Astrocyte (in vitro differentiated cells and primary cell): Measurements from ENCODE around the gene SMIM44. TPM values are rescaled to one million over a fixed set of nuclear protein-coding genes. Genes with fewer than 3 reads are reported as not detected.

Experiments
- DNase-seq: peaks from one replicate; pipeline ENCODE4 v3.0.0-alpha.2; 2010; ENCODE audit warnings: low read depth
- FAIRE-seq: peaks from 2 replicates; lab custom pipeline; 2011; peaks lifted over from hg19 to GRCh38; lab: Jason Lieb, UNC
- H2AFZ ChIP-seq: 2 replicates; pipeline ENCODE4 v1.6.0; 2012; ENCODE audit warnings: low read depth, low read length, inconsistent platforms
- H3K27ac ChIP-seq: 2 replicates; pipeline ENCODE4 v1.5.1; 2011; ENCODE audit warnings: low read depth, low read length, inconsistent platforms
- H3K27me3 ChIP-seq: 2 replicates; pipeline ENCODE4 v1.6.0; 2011; ENCODE audit warnings: low read length, inconsistent platforms; ENCODE audit not compliant: insufficient read depth
- H3K36me3 ChIP-seq: 2 replicates; pipeline ENCODE4 v1.5.1; 2011; ENCODE audit warnings: low read length, inconsistent platforms; ENCODE audit not compliant: insufficient read depth
- H3K4me1 ChIP-seq: 2 replicates; pipeline ENCODE4 v1.5.1; 2011; ENCODE audit warnings: low read length, inconsistent platforms; ENCODE audit not compliant: insufficient read depth
- H3K4me2 ChIP-seq: 2 replicates; pipeline ENCODE4 v1.6.0; 2012; ENCODE audit warnings: low read length, inconsistent platforms
- H3K4me3 ChIP-seq: 2 replicates; pipeline ENCODE4 v1.5.1; 2011; ENCODE audit warnings: low read depth, mild to moderate bottlenecking, low read length, inconsistent platforms; ENCODE audit not compliant: insufficient read depth
- H3K79me2 ChIP-seq: 2 replicates; pipeline ENCODE4 v1.6.0; 2012; ENCODE audit warnings: mild to moderate bottlenecking, low read length, inconsistent platforms; ENCODE audit not compliant: insufficient read depth
- H3K9ac ChIP-seq: 2 replicates; pipeline ENCODE4 v1.6.0; 2012; ENCODE audit warnings: mild to moderate bottlenecking, low read length, inconsistent platforms
- H3K9me3 ChIP-seq: 2 replicates; pipeline ENCODE4 v1.5.1; 2012; ENCODE audit warnings: low read depth, mild to moderate bottlenecking, low read length, inconsistent platforms; ENCODE audit not compliant: insufficient read depth
- H4K20me1 ChIP-seq: 2 replicates; pipeline ENCODE4 v1.6.0; 2012; ENCODE audit warnings: low read length, inconsistent platforms; ENCODE audit not compliant: insufficient read depth
- H3K27ac Mint-ChIP-seq: one replicate; pipeline ENCODE4 v1.8.0; 2021; ENCODE audit warnings: mild to moderate bottlenecking, mixed read lengths; ENCODE audit not compliant: unreplicated experiment
- H3K27me3 Mint-ChIP-seq: one replicate; pipeline ENCODE4 v1.8.0; 2021; ENCODE audit warnings: low read depth, mixed read lengths; ENCODE audit not compliant: unreplicated experiment
- H3K36me3 Mint-ChIP-seq: one replicate; pipeline ENCODE4 v1.8.0; 2021; ENCODE audit warnings: low read depth, mixed read lengths; ENCODE audit not compliant: unreplicated experiment
- H3K4me1 Mint-ChIP-seq: one replicate; pipeline ENCODE4 v1.8.0; 2021; ENCODE audit warnings: low read depth, mixed read lengths; ENCODE audit not compliant: unreplicated experiment
- H3K4me3 Mint-ChIP-seq: one replicate; pipeline ENCODE4 v1.8.0; 2021; ENCODE audit warnings: mild to moderate bottlenecking, moderate library complexity, mixed read lengths; ENCODE audit not compliant: unreplicated experiment
- H3K9me3 Mint-ChIP-seq: one replicate; pipeline ENCODE4 v1.8.0; 2021; ENCODE audit warnings: mild to moderate bottlenecking, mixed read lengths; ENCODE audit not compliant: unreplicated experiment
- CTCF ChIP-seq: IDR thresholded peaks from 2 replicates; pipeline ENCODE4 v1.5.1; 2011; ENCODE audit warnings: low read depth, mild to moderate bottlenecking, inconsistent platforms, low read length, moderate library complexity; ENCODE audit not compliant: insufficient read depth
- EZH2 ChIP-seq: IDR thresholded peaks from 2 replicates; pipeline ENCODE4 v1.6.1; 2012; ENCODE audit warnings: mild to moderate bottlenecking, low read length, inconsistent platforms; ENCODE audit not compliant: insufficient read depth
- total RNA-seq: library from RNA; stranded (reverse); gene quantifications from 2 replicates; pipeline ENCODE4 v1.2.1, GENCODE V29; 2021

Gene SMIM44
- total RNA-seq, 1 donor from 2014 or later = not detected

- no peak overlapping the region for H3K27ac Mint-ChIP-seq
Measured at GRCh38 chr19:3441986-3442329, 41.3 kb downstream of the SMIM44 start.

GRCh38 chr19:3441089-3441985 lies 41.9 kb downstream of the SMIM44 start:
- Mint-ChIP-seq H3K4me3 (no peak overlapping the region), H3K27ac (no peak overlapping the region), H3K36me3 (peaks cover 9% of the 10 kb centered on the region), H3K4me1 (peaks cover 10% of the 10 kb centered on the region), H3K9me3 (peaks cover 1% of the 10 kb centered on the region), H3K27me3 (no peaks in the 10 kb centered on the region)
- DNase-seq (no peak), FAIRE-seq (no peak)
- Histone ChIP-seq H3K4me1 (peaks cover 10% of the 10 kb centered on the region), H3K4me3 (no peak overlapping the region), H3K4me2 (no peak overlapping the region), H3K9me3 (no peaks in the 10 kb centered on the region), H3K27ac (no peak overlapping the region), H2AFZ (no peak overlapping the region), H3K27me3 (no peaks in the 10 kb centered on the region), H3K9ac (no peak overlapping the region), H3K36me3 (peaks cover 17% of the 10 kb centered on the region), H4K20me1 (peaks cover 34% of the 10 kb centered on the region), H3K79me2 (peaks cover 41% of the 10 kb centered on the region)
- TF ChIP-seq EZH2 (no peak), CTCF (no peak)

More at GRCh38 chr19:3441986-3442329, 41.3 kb downstream of the SMIM44 start:
- no peaks in the 10 kb centered on the region for H3K27me3 Mint-ChIP-seq
- H3K9ac ChIP-seq = no peak overlapping the region
- H3K4me3 ChIP-seq = no peak overlapping the region
- FAIRE-seq (no peak), DNase-seq (no peak)
- TF ChIP-seq CTCF = no peak
- no peak for TF ChIP-seq EZH2
- no peaks in the 10 kb centered on the region for H3K9me3 ChIP-seq
- H3K36me3 ChIP-seq = peaks cover 17% of the 10 kb centered on the region
- H3K4me1 Mint-ChIP-seq = peaks cover 10% of the 10 kb centered on the region
- H3K79me2 ChIP-seq = peaks cover 41% of the 10 kb centered on the region
- no peak overlapping the region for H3K4me3 Mint-ChIP-seq
- H3K4me2 ChIP-seq = no peak overlapping the region
- H3K4me1 ChIP-seq = peaks cover 10% of the 10 kb centered on the region
- H3K27me3 ChIP-seq = no peaks in the 10 kb centered on the region
- peaks cover 1% of the 10 kb centered on the region for H3K9me3 Mint-ChIP-seq
- H3K27ac ChIP-seq = no peak overlapping the region
- H4K20me1 ChIP-seq = peaks cover 35% of the 10 kb centered on the region
- H3K36me3 Mint-ChIP-seq = peaks cover 9% of the 10 kb centered on the region
- no peak overlapping the region for H2AFZ ChIP-seq

GRCh38 chr19:3440082-3440481 lies 43.2 kb downstream of the SMIM44 start:
- H3K27ac Mint-ChIP-seq = no peak overlapping the region
- TF ChIP-seq EZH2 (no peak), CTCF (peak; percentile 12)
- Histone ChIP-seq H3K9ac (no peak overlapping the region), H3K4me1 (peaks cover 16% of the 10 kb centered on the region), H3K27me3 (no peaks in the 10 kb centered on the region), H3K36me3 (peaks cover 13% of the 10 kb centered on the region), H2AFZ (no peak overlapping the region), H3K27ac (no peak overlapping the region), H4K20me1 (peaks cover 21% of the 10 kb centered on the region), H3K9me3 (no peaks in the 10 kb centered on the region), H3K4me3 (no peak overlapping the region), H3K4me2 (no peak overlapping the region), H3K79me2 (peaks cover 31% of the 10 kb centered on the region)
- no peak overlapping the region for H3K4me3 Mint-ChIP-seq
- H3K4me1 Mint-ChIP-seq = peaks cover 13% of the 10 kb centered on the region
- peaks cover 9% of the 10 kb centered on the region for H3K36me3 Mint-ChIP-seq
- DNase-seq = no peak
- H3K9me3 Mint-ChIP-seq = peaks cover 1% of the 10 kb centered on the region
- no peak for FAIRE-seq
- H3K27me3 Mint-ChIP-seq = no peaks in the 10 kb centered on the region
